A673 (cell line): ENCODE results near the gene NECAB2. TPM values are rescaled to one million over a fixed set of nuclear protein-coding genes. Genes with fewer than 3 reads are reported as not detected.
A peak's percentile ranks its signal among the peaks of the same experiment; 100 is the strongest.

Experiments
- BruUV-seq: library from RNA; stranded (reverse); fragments of 400-500 nt; replicated peaks from 2 replicates; lab custom pipeline; 2021; lab: Mats Ljungman, UMichigan
- CTCF ChIA-PET: fragments of 300-600 bp; sonication (Branson Sonifier 250); formaldehyde crosslinking; loops from one replicate; lab custom pipeline; 2022; ENCODE audit warnings: antibody characterized with exemption; lab: Charles Lee
- POLR2A ChIA-PET: fragments of 300-600 bp; sonication (Branson Sonifier 250); formaldehyde crosslinking; loops from one replicate; lab custom pipeline; 2022; ENCODE audit warnings: antibody characterized with exemption; ENCODE audit not compliant: low non-redundant PET; lab: Charles Lee
- DNase-seq: peaks from one replicate; pipeline ENCODE4 v3.0.0-alpha.2; 2015; ENCODE audit warnings: low spot score
- H3K27ac ChIP-seq: fragments of 200-600 bp; sonication (generic); 2 replicates; pipeline ENCODE4 v1.5.1; 2016; ENCODE audit warnings: mixed run types, low read depth, mild to moderate bottlenecking, mixed read lengths, antibody characterized with exemption, low read length; ENCODE audit not compliant: poor library complexity, severe bottlenecking
- H3K27me3 ChIP-seq: fragments of 200-600 bp; sonication (generic); replicated peaks from 2 replicates; pipeline ENCODE4 v1.6.1; 2017; ENCODE audit warnings: mixed run types, low read depth, mild to moderate bottlenecking, mixed read lengths, antibody characterized with exemption, low read length; ENCODE audit not compliant: insufficient read depth, poor library complexity
- H3K36me3 ChIP-seq: fragments of 200-600 bp; sonication (generic); 2 replicates; pipeline ENCODE4 v1.6.1; 2016; ENCODE audit warnings: mixed run types, mild to moderate bottlenecking, mixed read lengths, antibody characterized with exemption, low read length; ENCODE audit not compliant: insufficient read depth, poor library complexity, severe bottlenecking
- H3K4me1 ChIP-seq: fragments of 200-600 bp; sonication (generic); 2 replicates; pipeline ENCODE4 v1.6.1; 2017; ENCODE audit warnings: mixed run types, mild to moderate bottlenecking, mixed read lengths, antibody characterized with exemption, low read length; ENCODE audit not compliant: insufficient read depth, poor library complexity, severe bottlenecking
- H3K4me3 ChIP-seq: fragments of 200-600 bp; sonication (generic); 2 replicates; pipeline ENCODE4 v1.5.1; 2016; ENCODE audit warnings: low read depth, mixed run types, mild to moderate bottlenecking, mixed read lengths, low read length; ENCODE audit not compliant: poor library complexity, severe bottlenecking
- H3K9me3 ChIP-seq: fragments of 200-600 bp; sonication (generic); 2 replicates; pipeline ENCODE4 v1.6.1; 2016; ENCODE audit warnings: mixed run types, low read depth, mild to moderate bottlenecking, mixed read lengths, antibody characterized with exemption, low read length; ENCODE audit not compliant: poor library complexity, severe bottlenecking
- CTCF ChIP-seq: fragments of 300-800, 200-600 bp; sonication (generic); conservative IDR thresholded peaks from 2 replicates; pipeline ENCODE4 v1.5.1; 2017; ENCODE audit warnings: low read depth, mild to moderate bottlenecking, antibody characterized with exemption, low read length, moderate library complexity, mixed read lengths
- EZH2 ChIP-seq: fragments of 200-600 bp; sonication (generic); IDR thresholded peaks from 2 replicates; pipeline ENCODE4 v1.6.1; 2017; ENCODE audit warnings: borderline replicate concordance, low read depth, mild to moderate bottlenecking, mixed read lengths, antibody characterized with exemption, low read length; ENCODE audit not compliant: poor library complexity, severe bottlenecking
- intact Hi-C: fragments of 100-400 bp; cut with micrococcal nuclease; formaldehyde crosslinking; loops from one replicate; pipeline ENCODE4 v1.10.0; 2022; ENCODE audit not compliant: unreplicated experiment
- total RNA-seq: library from RNA; stranded (reverse); gene quantifications from 2 replicates; pipeline ENCODE4 v1.2.3, GENCODE V29; 2021

The NECAB2 gene
- total RNA-seq, 1 experiment from 2014 or later = 0.80 TPM

DNA sequence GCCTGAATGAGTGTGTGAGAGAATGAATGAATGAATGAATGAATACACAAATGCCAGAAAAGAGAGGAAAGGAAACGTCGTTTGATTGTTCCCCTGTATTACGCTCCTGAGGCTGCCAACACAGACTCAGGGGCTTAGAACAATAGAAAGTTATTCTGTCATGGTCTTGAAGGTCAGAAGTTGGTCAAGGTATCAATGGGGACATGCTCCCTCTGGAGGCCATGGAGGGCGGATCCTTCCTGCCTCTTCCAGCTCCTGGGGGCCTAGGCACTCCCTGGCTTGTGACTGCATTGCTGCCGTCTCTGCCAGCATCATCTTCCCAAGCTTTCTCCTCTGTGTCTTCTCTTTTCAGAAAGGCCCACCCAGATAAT is 76.1 kb downstream of the NECAB2 start:
- no peak for DNase-seq
- Histone ChIP-seq H3K4me1 (no peaks in the 10 kb centered on the region), H3K27ac (no peak overlapping the region), H3K4me3 (no peak overlapping the region), H3K36me3 (no peaks in the 10 kb centered on the region), H3K27me3 (no peaks in the 10 kb centered on the region), H3K9me3 (no peaks in the 10 kb centered on the region)
- no TSS peak for BruUV-seq
- POLR2A ChIA-PET = no interaction called here
- TF ChIP-seq CTCF (peak; percentile 33), EZH2 (no peak)
- intact Hi-C loops = no loop called here
- CTCF ChIA-PET = no interaction called here

GRCh38 chr16:84045001-84045817 is 77.2 kb downstream of the NECAB2 start:
- BruUV-seq = no TSS peak

GRCh38 chr16:84045818-84046470 is 77.9 kb downstream of the NECAB2 start:
- H3K4me1 ChIP-seq = no peaks in the 10 kb centered on the region
- ChIA-PET POLR2A (no interaction called here), CTCF (no interaction called here)
- H3K4me3 ChIP-seq = no peak overlapping the region
- DNase-seq = no peak
- TF ChIP-seq CTCF = no peak
- no peak for TF ChIP-seq EZH2
- no peak overlapping the region for H3K27ac ChIP-seq
- no peaks in the 10 kb centered on the region for H3K36me3 ChIP-seq
- intact Hi-C loops = no loop called here
- H3K27me3 ChIP-seq = no peaks in the 10 kb centered on the region
- no TSS peak for BruUV-seq
- no peaks in the 10 kb centered on the region for H3K9me3 ChIP-seq

More at GRCh38 chr16:84045001-84045817, 77.2 kb downstream of the NECAB2 start:
- intact Hi-C loops = no loop called here
- TF ChIP-seq EZH2 = no peak
- no peak for TF ChIP-seq CTCF
- Histone ChIP-seq H3K9me3 (no peaks in the 10 kb centered on the region), H3K27ac (no peak overlapping the region), H3K27me3 (no peaks in the 10 kb centered on the region), H3K4me3 (no peak overlapping the region), H3K4me1 (no peaks in the 10 kb centered on the region), H3K36me3 (no peaks in the 10 kb centered on the region)
- CTCF ChIA-PET = no interaction called here
- DNase-seq = no peak
- POLR2A ChIA-PET = no interaction called here
